IMR-90 (cell line): ENCODE data around the gene RIMS1. TPM values are rescaled to one million over a fixed set of nuclear protein-coding genes. Genes with fewer than 3 reads are reported as not detected.

ENCODE experiments used
- ATAC-seq: fragments of 200-7000 bp; cut with Tn5 transposase; 2 replicates; pipeline ENCODE4 v1.9.1; 2020; ENCODE audit warnings: low read depth, mild to moderate bottlenecking, moderate library complexity
- BruUV-seq: library from RNA; stranded (reverse); fragments of 400-500 nt; replicated peaks from 2 replicates; lab custom pipeline; 2021; lab: Mats Ljungman, UMichigan
- CTCF ChIA-PET: fragments of 300-600 bp; formaldehyde crosslinking; extraction: SDS; loops from one replicate; lab custom pipeline; 2021; ENCODE audit warnings: antibody characterized with exemption; lab: Yijun Ruan, JAX
- POLR2A ChIA-PET: fragments of 300-600 bp; sonication (Branson Sonifier 250); formaldehyde crosslinking; loops from one replicate; lab custom pipeline; 2022; ENCODE audit warnings: antibody characterized with exemption; ENCODE audit not compliant: unreplicated experiment; lab: Charles Lee
- DNase-seq: peaks from one replicate; pipeline ENCODE4 v3.0.0; 2013
- H2AFZ ChIP-seq: replicated peaks from 2 replicates; pipeline ENCODE3; 2013; ENCODE audit warnings: low read length, mild to moderate bottlenecking; ENCODE audit not compliant: poor library complexity
- H2AK5ac ChIP-seq: 2 replicates; pipeline ENCODE4 v1.6.1; 2013; ENCODE audit warnings: low read depth, low read length, inconsistent platforms
- H2AK9ac ChIP-seq: replicated peaks from 2 replicates; pipeline ENCODE3; 2013; ENCODE audit warnings: mild to moderate bottlenecking, low read depth, low read length, moderate library complexity; ENCODE audit not compliant: poor library complexity
- H2BK120ac ChIP-seq: 2 replicates; pipeline ENCODE4 v1.6.1; 2013; ENCODE audit warnings: low read depth, low read length, inconsistent platforms
- H2BK15ac ChIP-seq: 3 replicates; pipeline ENCODE4 v1.6.1; 2013; ENCODE audit warnings: low read depth, low read length, inconsistent platforms
- H2BK20ac ChIP-seq: 2 replicates; pipeline ENCODE4 v1.6.1; 2013; ENCODE audit warnings: low read depth, mild to moderate bottlenecking, inconsistent platforms, low read length, moderate library complexity
- H2BK5ac ChIP-seq: 2 replicates; pipeline ENCODE4 v1.6.1; 2013; ENCODE audit warnings: mild to moderate bottlenecking, low read depth, low read length, inconsistent platforms; ENCODE audit not compliant: poor library complexity, severe bottlenecking
- H3K14ac ChIP-seq: replicated peaks from 2 replicates; pipeline ENCODE4 v1.6.1; 2013; ENCODE audit warnings: low read depth, low read length, inconsistent platforms
- H3K18ac ChIP-seq: 2 replicates; pipeline ENCODE4 v1.6.1; 2013; ENCODE audit warnings: low read depth, low read length, control low read depth
- H3K23ac ChIP-seq: 2 replicates; pipeline ENCODE4 v1.6.1; 2013; ENCODE audit warnings: low read depth, low read length, inconsistent platforms
- H3K27ac ChIP-seq: 2 replicates; pipeline ENCODE4 v1.5.1; 2013; ENCODE audit warnings: mild to moderate bottlenecking, control low read depth, low read length; ENCODE audit not compliant: insufficient read depth
- H3K27me3 ChIP-seq: 2 replicates; pipeline ENCODE4 v1.6.1; 2013; ENCODE audit warnings: low read length; ENCODE audit not compliant: control insufficient read depth, insufficient read depth
- H3K36me3 ChIP-seq: 2 replicates; pipeline ENCODE4 v1.6.1; 2013; ENCODE audit warnings: low read length, mixed read lengths; ENCODE audit not compliant: control insufficient read depth, insufficient read depth
- H3K4ac ChIP-seq: 2 replicates; pipeline ENCODE4 v1.6.1; 2013; ENCODE audit warnings: low read depth, low read length, inconsistent platforms
- H3K4me1 ChIP-seq: 2 replicates; pipeline ENCODE4 v1.6.1; 2013; ENCODE audit warnings: low read length, mixed read lengths; ENCODE audit not compliant: control insufficient read depth, insufficient read depth
- H3K4me2 ChIP-seq: 2 replicates; pipeline ENCODE4 v1.6.1; 2013; ENCODE audit warnings: low read depth, mild to moderate bottlenecking, control low read depth, low read length, moderate library complexity
- H3K4me3 ChIP-seq: 2 replicates; pipeline ENCODE4 v1.5.1; 2013; ENCODE audit warnings: low read depth, mild to moderate bottlenecking, control low read depth, low read length, moderate library complexity; ENCODE audit not compliant: insufficient read depth
- H3K56ac ChIP-seq: 2 replicates; pipeline ENCODE4 v1.6.1; 2013; ENCODE audit warnings: low read length, inconsistent platforms; ENCODE audit not compliant: insufficient read depth; ENCODE audit errors: extremely low read depth
- H3K79me1 ChIP-seq, 2 experiments: 2 replicates each; pipeline ENCODE4 v1.6.1; 2013; ENCODE audit warnings: low read length in 2 of 2, inconsistent platforms in 1 of 2, low read depth in 1 of 2
- H3K9ac ChIP-seq: 2 replicates; pipeline ENCODE4 v1.6.1; 2013; ENCODE audit warnings: low read depth, low read length, control low read depth
- H3K9me1 ChIP-seq: 2 replicates; pipeline ENCODE4 v1.6.1; 2013; ENCODE audit warnings: low read length, inconsistent platforms; ENCODE audit not compliant: insufficient read depth
- H3K9me3 ChIP-seq: 2 replicates; pipeline ENCODE4 v1.6.1; 2013; ENCODE audit warnings: low read length; ENCODE audit not compliant: control insufficient read depth, insufficient read depth
- H4K20me1 ChIP-seq: 2 replicates; pipeline ENCODE4 v1.6.1; 2013; ENCODE audit warnings: low read length, inconsistent platforms; ENCODE audit not compliant: insufficient read depth
- H4K5ac ChIP-seq: 2 replicates; pipeline ENCODE4 v1.6.1; 2013; ENCODE audit warnings: mild to moderate bottlenecking, low read depth, low read length, control low read depth
- H4K8ac ChIP-seq, 2 experiments: 2 replicates each; pipeline ENCODE4 v1.6.1; 2013; ENCODE audit warnings: low read depth in 2 of 2, low read length in 2 of 2, control low read depth in 1 of 2, inconsistent platforms in 1 of 2
- H4K91ac ChIP-seq: 2 replicates; pipeline ENCODE4 v1.6.1; 2013; ENCODE audit warnings: low read depth, low read length, inconsistent platforms; ENCODE audit not compliant: insufficient read depth
- SMC3 ChIP-seq: fragments of 150-350 bp; IDR thresholded peaks from 2 replicates; pipeline ENCODE4 v1.6.1; 2016; ENCODE audit warnings: low read depth, mild to moderate bottlenecking, antibody characterized with exemption, low read length, moderate library complexity
- WGBS, 2 experiments: methylation state at CpG; one replicate each; pipeline versions ENCODE4 v1.1.5 to v1.1.7; 2013; ENCODE audit warnings: missing lambda C conversion rate in 2 of 2; ENCODE audit not compliant: insufficient read length in 1 of 2; ENCODE audit errors: extremely low coverage in 2 of 2; 5-methylcytosine and 5-hydroxymethylcytosine counted together
- dilution Hi-C: fragments of 300-500 bp; cut with HindIII; formaldehyde crosslinking; loops from one replicate; pipeline ENCODE4 v1.14.3; 2018; ENCODE audit warnings: low sequenced_read_pairs; ENCODE audit not compliant: unreplicated experiment
- in situ Hi-C: fragments of 300-500 bp; cut with MboI; formaldehyde crosslinking; loops from 3 replicates; pipeline ENCODE4 v1.14.3; 2019; ENCODE audit warnings: low sequenced_read_pairs, inconsistent platforms, mixed read lengths
- intact Hi-C: fragments of 100-400 bp; cut with micrococcal nuclease; formaldehyde crosslinking; loops from 2 replicates; pipeline ENCODE4 v1.10.0; 2022
- polyA plus RNA-seq, 3 experiments: library from polyadenylated mRNA; depleted of rRNA; stranded (reverse); fragments of >200 nt; gene quantifications; 2 replicates each; pipeline ENCODE4 v1.2.3, GENCODE V29; 2012; ENCODE audit warnings: low replicate concordance in 1 of 3
- total RNA-seq: library from RNA; depleted of rRNA; stranded (reverse); fragments of >200 nt; gene quantifications from 2 replicates; pipeline ENCODE4 v1.2.3, GENCODE V29; 2012

Gene RIMS1
- total and polyA plus RNA-seq, 2 of the 4 experiments (the other 2 are of a cell fraction) = 0.44 to 3.8 TPM

DNA sequence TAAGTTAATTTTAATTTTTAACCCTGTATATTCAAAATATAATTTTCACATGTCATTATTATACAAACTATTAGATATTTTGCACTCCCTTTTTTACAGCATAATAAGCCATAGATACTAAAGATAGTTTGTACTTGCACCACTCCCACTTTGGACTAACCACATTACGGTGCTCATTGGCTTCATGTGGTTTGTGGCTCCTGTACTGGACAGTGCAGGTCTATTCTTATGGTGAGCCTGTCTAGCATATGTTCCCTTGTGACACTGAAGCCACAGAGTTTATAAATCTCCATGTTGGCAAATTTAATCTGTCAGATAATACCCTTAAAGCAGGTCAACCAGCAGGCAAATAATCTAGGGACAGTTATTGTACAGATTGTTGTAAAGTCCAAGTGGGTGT lies 381.1 kb downstream of the RIMS1 start:
- dilution Hi-C loops (no loop called here), intact Hi-C loops (no loop called here), in situ Hi-C loops (loop anchor here (25.0 kb wide), 1 partner anchor 320 kb away; no protein-coding TSS in a partner anchor)
- H3K4me1 ChIP-seq = no peaks in the 10 kb centered on the region
- no peaks in the 10 kb centered on the region for H4K20me1 ChIP-seq
- H3K4me2 ChIP-seq = no peak overlapping the region
- H4K8ac ChIP-seq = no peak overlapping the region
- H3K79me1 ChIP-seq = no peaks in the 10 kb centered on the region
- H4K91ac ChIP-seq = no peak overlapping the region
- no peak overlapping the region for H3K27ac ChIP-seq
- H2BK15ac ChIP-seq = no peak overlapping the region
- no peak overlapping the region for H2BK5ac ChIP-seq
- no peaks in the 10 kb centered on the region for H3K36me3 ChIP-seq
- ATAC-seq (no peak), DNase-seq (no peak)
- no peak overlapping the region for H2AFZ ChIP-seq
- H3K27me3 ChIP-seq = no peaks in the 10 kb centered on the region
- no peak overlapping the region for H2BK20ac ChIP-seq
- ChIA-PET CTCF (no interaction called here), POLR2A (no interaction called here)
- BruUV-seq = no TSS peak
- H4K5ac ChIP-seq = no peak overlapping the region
- no CpG with 5 or more reads among the region's 1 CpG for WGBS, 2 experiments
- no peak overlapping the region for H3K4me3 ChIP-seq
- no peak overlapping the region for H2BK120ac ChIP-seq
- H3K56ac ChIP-seq = no peak overlapping the region
- H3K9me3 ChIP-seq = no peaks in the 10 kb centered on the region
- H3K9ac ChIP-seq = no peak overlapping the region
- H3K23ac ChIP-seq = no peak overlapping the region
- H3K14ac ChIP-seq = no peak overlapping the region
- no peak overlapping the region for H3K4ac ChIP-seq
- no peak overlapping the region for H3K18ac ChIP-seq
- H2AK9ac ChIP-seq = no peak overlapping the region
- H3K9me1 ChIP-seq = no peaks in the 10 kb centered on the region
- no peak overlapping the region for H2AK5ac ChIP-seq
- no peak for TF ChIP-seq SMC3
